Endodermal cell (in vitro differentiated cells): ENCODE results near the gene ADGRL3. TPM values are rescaled to one million over a fixed set of nuclear protein-coding genes. Genes with fewer than 3 reads are reported as not detected.

ENCODE experiments used
- DNase-seq: peaks from one replicate; pipeline ENCODE4 v3.0.0-alpha.2; 2017
- H3K27ac ChIP-seq: 2 replicates; pipeline ENCODE4 v1.5.1; 2013; ENCODE audit warnings: mild to moderate bottlenecking, low read depth, low read length, moderate library complexity
- H3K27me3 ChIP-seq: 2 replicates; pipeline ENCODE4 v1.6.1; 2013; ENCODE audit warnings: mild to moderate bottlenecking, low read length, moderate library complexity; ENCODE audit not compliant: insufficient read depth, control insufficient read depth, poor library complexity, severe bottlenecking
- H3K36me3 ChIP-seq: 2 replicates; pipeline ENCODE4 v1.7.0; 2013; ENCODE audit warnings: mild to moderate bottlenecking, low read length, moderate library complexity; ENCODE audit not compliant: control insufficient read depth, insufficient read depth
- H3K4me1 ChIP-seq: one replicate; pipeline ENCODE4 v1.7.0; 2013; ENCODE audit warnings: low read length; ENCODE audit not compliant: control insufficient read depth, insufficient read depth
- H3K4me3 ChIP-seq: 2 replicates; pipeline ENCODE4 v1.5.1; 2013; ENCODE audit warnings: mild to moderate bottlenecking, low read length, moderate library complexity
- H3K9ac ChIP-seq: 2 replicates; pipeline ENCODE4 v1.6.1; 2013; ENCODE audit warnings: mild to moderate bottlenecking, low read length, moderate library complexity; ENCODE audit not compliant: poor library complexity, severe bottlenecking; ENCODE audit errors: extremely low read depth
- H3K9me3 ChIP-seq: 2 replicates; pipeline ENCODE4 v1.6.1; 2013; ENCODE audit warnings: mild to moderate bottlenecking, low read length, moderate library complexity; ENCODE audit not compliant: control insufficient read depth
- H3K27ac Mint-ChIP-seq: 2 replicates; pipeline ENCODE4 v1.8.0; 2020; ENCODE audit warnings: mixed read lengths
- H3K27me3 Mint-ChIP-seq: 2 replicates; pipeline ENCODE4 v1.8.0; 2021; ENCODE audit warnings: mild to moderate bottlenecking, mixed read lengths; ENCODE audit not compliant: insufficient read depth
- H3K36me3 Mint-ChIP-seq: 2 replicates; pipeline ENCODE4 v1.8.0; 2020; ENCODE audit warnings: low read depth, mixed read lengths
- H3K4me1 Mint-ChIP-seq: 2 replicates; pipeline ENCODE4 v1.8.0; 2020; ENCODE audit warnings: mixed read lengths
- H3K4me3 Mint-ChIP-seq: 2 replicates; pipeline ENCODE4 v1.8.0; 2020; ENCODE audit warnings: mild to moderate bottlenecking, moderate library complexity, mixed read lengths
- H3K9me3 Mint-ChIP-seq: 2 replicates; pipeline ENCODE4 v1.8.0; 2020; ENCODE audit warnings: mild to moderate bottlenecking, mixed read lengths
- CTCF ChIP-seq: fragments of 200-600 bp; sonication (generic); conservative IDR thresholded peaks from 2 replicates; pipeline ENCODE4 v1.5.0; 2021; ENCODE audit warnings: antibody characterized with exemption, mild to moderate bottlenecking
- WGBS, 2 experiments: methylation state at CpG; one replicate each; pipeline versions ENCODE4 v1.1.5 to v1.1.7; 2013; ENCODE audit warnings: missing lambda C conversion rate in 2 of 2, mixed read lengths in 1 of 2; ENCODE audit not compliant: insufficient coverage in 1 of 2, insufficient read length in 1 of 2; 5-methylcytosine and 5-hydroxymethylcytosine counted together
- total RNA-seq, 2 donors: library from RNA; stranded (reverse); fragmentation: NEBNext Ultra II Directional in 1 of 2; extraction: Animal tissue kit (Norgen Biotek cat#: 25700) in 1 of 2; gene quantifications; 2 replicates in 1 of 2; 3 replicates in 1 of 2; pipeline ENCODE4 v1.2.1, GENCODE V29; 2021

Gene ADGRL3
- total RNA-seq, 2 donors from 2014 or later = 9.9 to 10.3 TPM

- H3K27me3 Mint-ChIP-seq = no peaks in the 10 kb centered on the region
- H3K9ac ChIP-seq = no peak overlapping the region
- no peak overlapping the region for H3K4me3 ChIP-seq
- H3K9me3 Mint-ChIP-seq = no peaks in the 10 kb centered on the region
- H3K27ac ChIP-seq = no peak overlapping the region
- H3K4me1 ChIP-seq = peaks cover 7% of the 10 kb centered on the region
- H3K36me3 Mint-ChIP-seq = no peaks in the 10 kb centered on the region
- peaks cover 4% of the 10 kb centered on the region for H3K4me1 Mint-ChIP-seq
- H3K27me3 ChIP-seq = no peaks in the 10 kb centered on the region
- no peaks in the 10 kb centered on the region for H3K9me3 ChIP-seq
- H3K4me3 Mint-ChIP-seq = no peak overlapping the region
- TF ChIP-seq CTCF = no peak
- no peaks in the 10 kb centered on the region for H3K36me3 ChIP-seq
- no peak for DNase-seq
- no peak overlapping the region for H3K27ac Mint-ChIP-seq
- WGBS, 2 experiments = 89% methylated on average over 1 of the region's 1 CpG; no CpG with 5 or more reads in 1 of the 2 experiments
These were observed 631.9 kb downstream of the ADGRL3 start for GRCh38 chr4:61831987-61832386.

- Histone ChIP-seq H3K36me3 (no peaks in the 10 kb centered on the region), H3K27ac (no peak overlapping the region), H3K27me3 (no peaks in the 10 kb centered on the region), H3K9me3 (no peaks in the 10 kb centered on the region), H3K4me1 (peaks cover 7% of the 10 kb centered on the region), H3K9ac (no peak overlapping the region), H3K4me3 (no peak overlapping the region)
- H3K27me3 Mint-ChIP-seq = no peaks in the 10 kb centered on the region
- H3K27ac Mint-ChIP-seq = no peak overlapping the region
- H3K4me3 Mint-ChIP-seq = no peak overlapping the region
- no peak for DNase-seq
- peak; percentile 57 for TF ChIP-seq CTCF
- no peaks in the 10 kb centered on the region for H3K9me3 Mint-ChIP-seq
- no peaks in the 10 kb centered on the region for H3K36me3 Mint-ChIP-seq
- 43 to 67% methylated on average over 1 to 2 of the region's 2 CpGs for WGBS, 2 experiments
- peaks cover 19% of the 10 kb centered on the region for H3K4me1 Mint-ChIP-seq
These were observed 637.3 kb downstream of the ADGRL3 start for GRCh38 chr4:61837395-61837794.

DNA sequence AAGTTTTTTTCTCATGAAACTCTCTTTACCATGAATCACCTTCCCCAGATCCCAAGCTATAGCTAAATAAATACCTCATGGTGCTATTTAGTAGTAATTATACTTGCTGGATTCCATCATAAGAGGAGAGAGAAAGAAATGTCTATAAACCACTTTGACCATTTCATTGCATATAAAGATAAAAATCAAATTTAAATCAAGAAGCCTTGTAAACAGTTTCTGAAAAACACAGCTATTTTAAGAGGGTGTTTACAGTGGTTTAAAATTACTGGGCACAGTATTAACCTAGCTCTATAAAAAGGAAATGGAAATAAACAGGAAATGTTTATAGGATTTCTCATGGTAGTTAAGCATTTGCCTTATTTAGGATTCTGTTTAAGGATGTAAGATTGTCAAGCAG lies 637.9 kb downstream of the ADGRL3 start:
- H3K4me3 Mint-ChIP-seq = no peak overlapping the region
- Histone ChIP-seq H3K27me3 (no peaks in the 10 kb centered on the region), H3K9ac (no peak overlapping the region), H3K9me3 (no peaks in the 10 kb centered on the region), H3K4me3 (no peak overlapping the region), H3K27ac (no peak overlapping the region), H3K4me1 (peaks cover 7% of the 10 kb centered on the region), H3K36me3 (no peaks in the 10 kb centered on the region)
- H3K36me3 Mint-ChIP-seq = no peaks in the 10 kb centered on the region
- H3K9me3 Mint-ChIP-seq = no peaks in the 10 kb centered on the region
- no peaks in the 10 kb centered on the region for H3K27me3 Mint-ChIP-seq
- no peak overlapping the region for H3K27ac Mint-ChIP-seq
- H3K4me1 Mint-ChIP-seq = peaks cover 19% of the 10 kb centered on the region
- TF ChIP-seq CTCF = no peak
- no peak for DNase-seq
